Motor neuron (in vitro differentiated cells): ENCODE measurements around the gene TEX26. TPM values are rescaled to one million over a fixed set of nuclear protein-coding genes. Genes with fewer than 3 reads are reported as not detected.

Source experiments
- ATAC-seq, 8 experiments: fragments of 200-7000 bp; cut with Tn5 transposase; replicated peaks in 6 of 8; 2 replicates each; pipeline ENCODE4 v1.8.0; 2021; ENCODE audit warnings: mild to moderate bottlenecking in 8 of 8, moderate library complexity in 8 of 8
- H3K27ac ChIP-seq, 2 donors: fragments of 250-450 bp; sonication (Bioruptor Pico); 2 replicates each; pipeline ENCODE4 v1.9.0; 2021; ENCODE audit warnings: antibody characterized with exemption in 2 of 2, mild to moderate bottlenecking in 2 of 2, moderate library complexity in 1 of 2
- H3K4me1 ChIP-seq, 2 donors: fragments of 250-450 bp; sonication (Bioruptor Pico); replicated peaks in 1 of 2; 2 replicates each; pipeline ENCODE4 v1.6.1; 2021; ENCODE audit warnings: antibody characterized with exemption in 2 of 2, mild to moderate bottlenecking in 2 of 2, moderate library complexity in 1 of 2
- H3K4me3 ChIP-seq, 5 donors: fragments of 250-450 bp; sonication (Bioruptor Pico); 2 replicates each; pipeline ENCODE4 v1.9.0; 2021; ENCODE audit warnings: antibody characterized with exemption in 5 of 5, mild to moderate bottlenecking in 5 of 5, moderate library complexity in 4 of 5
- WGBS, 10 experiments: fragments of 450-650 bp; shearing (Covaris generic); methylation state at CpG; one replicate each; pipeline ENCODE4 v1.0.0; 2022; 5-methylcytosine and 5-hydroxymethylcytosine counted together
- in situ Hi-C, 9 experiments: fragments of 400-800 bp; cut with MboI; loops; one replicate each; pipeline ENCODE4 v1.15.0; 2021; ENCODE audit warnings: low sequenced_read_pairs in 9 of 9, low pct_unique_long_range_greater_than_20kb in 2 of 9; ENCODE audit not compliant: unreplicated experiment in 9 of 9
- total RNA-seq, 8 experiments: library from RNA; unstranded; fragments of 300-600 nt; gene quantifications; 2 replicates each; pipeline versions ENCODE4 v1.2.3 to v1.2.4, GENCODE V29; 2022

The TEX26 gene
- total RNA-seq, 8 experiments from 2014 or later, result 0.23 to 3.6 (median 1.6) TPM; not detected in 4

- in situ Hi-C loops, result loop anchor here in 2 of 9 experiments (25.0 kb wide), 1 partner anchor 106 kb away; no protein-coding TSS in a partner anchor
- peak within 1 kb of the TSS in 2 of 5 donors; percentile 1 to 6 for H3K4me3 ChIP-seq
Observed at GRCh38 chr13:30905932-30906383, 26.5 kb upstream of the TEX26 start, which contains the start of gene MEDAG. Gene MEDAG, plus strand, starts transcription at chr13:30906271. Its CDS starts 245 bp downstream, at chr13:30906516.

GRCh38 chr13:30906411-30907051, 25.9 kb upstream of the TEX26 start:
- 6 to 87% methylated on average over 3 to 6 of the region's 60 CpGs; no CpG with 5 or more reads in 8 of the 10 experiments for WGBS, 10 experiments
- H3K27ac ChIP-seq, result no peak overlapping the region

More at GRCh38 chr13:30905932-30906383, 26.5 kb upstream of the TEX26 start, which contains the start of gene MEDAG:
- Histone ChIP-seq H3K27ac (no peak within 1 kb of the TSS), H3K4me1 (peaks cover 4 to 5% of the 10 kb centered on the region in 2 donors)
- WGBS, 10 experiments, result 10 to 55% methylated on average over 5 to 6 of the region's 35 CpGs; no CpG with 5 or more reads in 8 of the 10 experiments
- ATAC-seq, result peak; percentile 50 to 87 (median 80)

GRCh38 chr13:30907121-30907861, 25.2 kb upstream of the TEX26 start:
- H3K4me1 ChIP-seq, result peaks cover 4 to 9% of the 10 kb centered on the region in 2 donors
- in situ Hi-C loops, result loop anchor here in 2 of 9 experiments (25.0 kb wide), 1 partner anchor 105 kb away; no protein-coding TSS in a partner anchor
- ATAC-seq, result peak in 2 of 8 experiments; percentile 25 to 44
- WGBS, 10 experiments, result 10 to 100% (median 78%) methylated on average over 1 to 7 of the region's 10 CpGs; no CpG with 5 or more reads in 1 of the 10 experiments
- no peak overlapping the region for H3K4me3 ChIP-seq
- no peak overlapping the region for H3K27ac ChIP-seq

More at GRCh38 chr13:30906411-30907051, 25.9 kb upstream of the TEX26 start:
- peaks cover 4 to 5% of the 10 kb centered on the region in 2 donors for H3K4me1 ChIP-seq
- peak; percentile 38 to 76 (median 62) for ATAC-seq
- in situ Hi-C loops, result loop anchor here in 2 of 9 experiments (25.0 kb wide), 1 partner anchor 106 kb away; no protein-coding TSS in a partner anchor
- H3K4me3 ChIP-seq, result peak overlapping the region in 2 of 5 donors; percentile 1 to 6

- no peak for ATAC-seq
- in situ Hi-C loops, result loop anchor here in 2 of 9 experiments (25.0 kb wide), 1 partner anchor 104 kb away; no protein-coding TSS in a partner anchor
- WGBS, 10 experiments, result 0 to 100% (median 62%) methylated on average over 1 to 3 of the region's 5 CpGs; no CpG with 5 or more reads in 6 of the 10 experiments
- peaks cover 4 to 9% of the 10 kb centered on the region in 2 donors for H3K4me1 ChIP-seq
- H3K27ac ChIP-seq, result no peak overlapping the region
- no peak overlapping the region for H3K4me3 ChIP-seq
Observed at GRCh38 chr13:30908416-30908980, 24.0 kb upstream of the TEX26 start.

GRCh38 chr13:30910676-30911075, 21.8 kb upstream of the TEX26 start:
- H3K27ac ChIP-seq, result no peak overlapping the region

GRCh38 chr13:30915691-30916541, 16.5 kb upstream of the TEX26 start:
- ATAC-seq, result peak in 3 of 8 experiments; percentile 27 to 43 (median 31)
- WGBS, 10 experiments, result 68 to 100% (median 91%) methylated on average over 2 to 12 of the region's 19 CpGs; no CpG with 5 or more reads in 3 of the 10 experiments

More at GRCh38 chr13:30910676-30911075, 21.8 kb upstream of the TEX26 start:
- 80 to 100% (median 83%) methylated on average over 1 to 2 of the region's 3 CpGs; no CpG with 5 or more reads in 5 of the 10 experiments for whole genome bisulfite sequencing, 10 experiments
- H3K4me1 ChIP-seq, result peaks cover 4 to 9% of the 10 kb centered on the region in 2 donors
- in situ Hi-C loops, result loop anchor here in 2 of 9 experiments (25.0 kb wide), 1 partner anchor 102 kb away; no protein-coding TSS in a partner anchor
- H3K4me3 ChIP-seq, result no peak overlapping the region
- no peak for ATAC-seq

GRCh38 chr13:30916991-30917390, 15.5 kb upstream of the TEX26 start:
- no peak overlapping the region for H3K27ac ChIP-seq
- in situ Hi-C loops, result loop anchor here in 2 of 9 experiments (25.0 kb wide), 1 partner anchor 95 kb away; no protein-coding TSS in a partner anchor
- WGBS, 10 experiments, result 41 to 92% (median 83%) methylated on average over 1 to 6 of the region's 6 CpGs; no CpG with 5 or more reads in 1 of the 10 experiments
- H3K4me3 ChIP-seq, result no peak overlapping the region
- H3K4me1 ChIP-seq, result peaks cover 0 to 5% of the 10 kb centered on the region in 2 donors
- no peak for ATAC-seq

More at GRCh38 chr13:30915691-30916541, 16.5 kb upstream of the TEX26 start:
- Histone ChIP-seq H3K27ac (no peak overlapping the region), H3K4me1 (peaks cover 0 to 7% of the 10 kb centered on the region in 2 donors), H3K4me3 (no peak overlapping the region)
- in situ Hi-C loops, result loop anchor here in 2 of 9 experiments (25.0 kb wide), 1 partner anchor 96 kb away; no protein-coding TSS in a partner anchor

- WGBS, 10 experiments, result 0 to 100% (median 82%) methylated on average over 1 to 6 of the region's 6 CpGs
- Histone ChIP-seq H3K27ac (no peak overlapping the region), H3K4me1 (peaks cover 0 to 3% of the 10 kb centered on the region in 2 donors), H3K4me3 (no peak overlapping the region)
- peak in 2 of 8 experiments; percentile 22 to 30 for ATAC-seq
- in situ Hi-C loops, result loop anchor here in 2 of 9 experiments (25.0 kb wide), 1 partner anchor 93 kb away; no protein-coding TSS in a partner anchor
Observed at GRCh38 chr13:30918662-30919405, 13.6 kb upstream of the TEX26 start.

GRCh38 chr13:30920162-30920909, 12.1 kb upstream of the TEX26 start:
- WGBS, 10 experiments, result 60 to 100% (median 90%) methylated on average over 1 to 4 of the region's 5 CpGs; no CpG with 5 or more reads in 1 of the 10 experiments
- no peak overlapping the region for H3K27ac ChIP-seq
- peaks cover 10 to 14% of the 10 kb centered on the region in 2 donors for H3K4me1 ChIP-seq
- no peak overlapping the region for H3K4me3 ChIP-seq
- in situ Hi-C loops, result loop anchor here in 2 of 9 experiments (25.0 kb wide), 1 partner anchor 92 kb away; no protein-coding TSS in a partner anchor
- no peak for ATAC-seq

GRCh38 chr13:30923418-30923817, 9.0 kb upstream of the TEX26 start:
- 71 to 100% (median 83%) methylated on average over 1 of the region's 1 CpG; no CpG with 5 or more reads in 7 of the 10 experiments for WGBS, 10 experiments
- Histone ChIP-seq H3K4me1 (peaks cover 11 to 16% of the 10 kb centered on the region in 2 donors), H3K27ac (no peak overlapping the region), H3K4me3 (no peak overlapping the region)
- ATAC-seq, result no peak
- in situ Hi-C loops, result loop anchor here in 2 of 9 experiments (25.0 kb wide), 1 partner anchor 89 kb away; no protein-coding TSS in a partner anchor
